Endothelial cell (in vitro differentiated cells): ENCODE measurements around the gene SLC25A13. TPM values are rescaled to one million over a fixed set of nuclear protein-coding genes. Genes with fewer than 3 reads are reported as not detected.

ENCODE experiments used
- DNase-seq: peaks from one replicate; pipeline ENCODE4 v3.0.0; 2021; ENCODE audit warnings: low spot score
- H3K27ac Mint-ChIP-seq: one replicate; pipeline ENCODE4 v1.8.0; 2021; ENCODE audit warnings: mixed read lengths, inconsistent platforms; ENCODE audit not compliant: unreplicated experiment
- H3K27me3 Mint-ChIP-seq: one replicate; pipeline ENCODE4 v1.8.0; 2021; ENCODE audit warnings: mild to moderate bottlenecking, moderate library complexity, mixed read lengths, inconsistent platforms; ENCODE audit not compliant: unreplicated experiment
- H3K36me3 Mint-ChIP-seq: one replicate; pipeline ENCODE4 v1.8.0; 2021; ENCODE audit warnings: mild to moderate bottlenecking, low read depth, mixed read lengths, inconsistent platforms; ENCODE audit not compliant: unreplicated experiment
- H3K4me1 Mint-ChIP-seq: one replicate; pipeline ENCODE4 v1.8.0; 2021; ENCODE audit warnings: mild to moderate bottlenecking, mixed read lengths, inconsistent platforms; ENCODE audit not compliant: unreplicated experiment
- H3K4me3 Mint-ChIP-seq: one replicate; pipeline ENCODE4 v1.8.0; 2021; ENCODE audit warnings: mild to moderate bottlenecking, mixed read lengths, inconsistent platforms; ENCODE audit not compliant: unreplicated experiment
- H3K9me3 Mint-ChIP-seq: one replicate; pipeline ENCODE4 v1.8.0; 2021; ENCODE audit warnings: mixed read lengths, inconsistent platforms; ENCODE audit not compliant: unreplicated experiment
- CTCF ChIP-seq: fragments of 200-600 bp; sonication (generic); IDR thresholded peaks from one replicate; pipeline ENCODE4 v1.5.0; 2021; ENCODE audit warnings: antibody characterized with exemption; ENCODE audit not compliant: unreplicated experiment
- total RNA-seq: library from RNA; stranded (reverse); fragmentation: NEBNext Ultra II Directional; extraction: Animal tissue kit (Norgen Biotek cat#: 25700); gene quantifications from one replicate; pipeline ENCODE4 v1.2.1, GENCODE V29; 2021; ENCODE audit not compliant: unreplicated experiment

The SLC25A13 gene
- total RNA-seq, 1 donor from 2014 or later, result 69.6 TPM

GRCh38 chr7:96131525-96131924 lies 190.4 kb downstream of the SLC25A13 start:
- H3K36me3 Mint-ChIP-seq, result peaks cover 3% of the 10 kb centered on the region
- H3K9me3 Mint-ChIP-seq, result no peaks in the 10 kb centered on the region
- DNase-seq, result no peak
- TF ChIP-seq CTCF, result no peak
- H3K27me3 Mint-ChIP-seq, result peaks cover 2% of the 10 kb centered on the region
- H3K4me1 Mint-ChIP-seq, result peaks cover 7% of the 10 kb centered on the region
- no peak overlapping the region for H3K4me3 Mint-ChIP-seq
- no peak overlapping the region for H3K27ac Mint-ChIP-seq

- no peaks in the 10 kb centered on the region for H3K9me3 Mint-ChIP-seq
- no peak for DNase-seq
- H3K36me3 Mint-ChIP-seq, result no peaks in the 10 kb centered on the region
- peaks cover 12% of the 10 kb centered on the region for H3K4me1 Mint-ChIP-seq
- H3K4me3 Mint-ChIP-seq, result no peak overlapping the region
- H3K27ac Mint-ChIP-seq, result no peak overlapping the region
- no peaks in the 10 kb centered on the region for H3K27me3 Mint-ChIP-seq
- TF ChIP-seq CTCF, result no peak
Measured at GRCh38 chr7:96127746-96128145, 194.2 kb downstream of the SLC25A13 start.

- H3K27ac Mint-ChIP-seq, result no peak overlapping the region
Measured at GRCh38 chr7:96126382-96126781, 195.5 kb downstream of the SLC25A13 start.

DNA sequence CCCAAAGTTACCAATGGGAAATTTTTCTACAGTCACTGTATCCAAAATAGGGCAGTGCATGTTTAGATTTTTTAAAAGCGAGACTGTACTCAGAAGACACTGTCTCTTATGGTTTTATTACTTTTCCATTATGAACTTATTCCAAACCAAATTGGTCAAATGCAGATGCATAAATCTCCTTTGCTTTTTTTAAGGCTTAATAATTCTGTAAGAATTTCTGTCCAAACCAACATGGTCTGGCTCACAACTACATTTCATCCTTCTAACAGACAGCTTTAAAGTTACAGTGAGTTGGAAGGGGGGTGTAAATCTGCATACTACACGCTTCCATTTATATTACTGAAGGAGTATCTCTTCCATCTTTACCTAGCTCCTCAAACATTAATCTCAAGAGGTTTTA lies 199.2 kb downstream of the SLC25A13 start:
- no peak for TF ChIP-seq CTCF
- DNase-seq, result no peak
- no peaks in the 10 kb centered on the region for H3K9me3 Mint-ChIP-seq
- no peak overlapping the region for H3K27ac Mint-ChIP-seq
- H3K36me3 Mint-ChIP-seq, result peaks cover 4% of the 10 kb centered on the region
- H3K4me1 Mint-ChIP-seq, result peaks cover 12% of the 10 kb centered on the region
- no peaks in the 10 kb centered on the region for H3K27me3 Mint-ChIP-seq
- H3K4me3 Mint-ChIP-seq, result no peak overlapping the region

More at GRCh38 chr7:96126382-96126781, 195.5 kb downstream of the SLC25A13 start:
- peaks cover 12% of the 10 kb centered on the region for H3K4me1 Mint-ChIP-seq
- no peaks in the 10 kb centered on the region for H3K36me3 Mint-ChIP-seq
- no peak for DNase-seq
- H3K9me3 Mint-ChIP-seq, result no peaks in the 10 kb centered on the region
- H3K4me3 Mint-ChIP-seq, result no peak overlapping the region
- TF ChIP-seq CTCF, result no peak
- no peaks in the 10 kb centered on the region for H3K27me3 Mint-ChIP-seq

- Mint-ChIP-seq H3K27ac (no peak overlapping the region), H3K36me3 (peaks cover 4% of the 10 kb centered on the region), H3K9me3 (no peaks in the 10 kb centered on the region), H3K4me3 (no peak overlapping the region), H3K27me3 (peaks cover 4% of the 10 kb centered on the region), H3K4me1 (peaks cover 12% of the 10 kb centered on the region)
- no peak for DNase-seq
- no peak for TF ChIP-seq CTCF
Measured at GRCh38 chr7:96121752-96122151, 200.1 kb downstream of the SLC25A13 start.
